SHP77 treated with DMSO at 0.1 percent for 48 hours (cell line): Measurements from ENCODE around the gene EHBP1L1.

Experiments
- DNase-seq: peaks from one replicate; lab custom pipeline; 2025; lab: John Stamatoyannopoulos, UW

The EHBP1L1 gene

DNA sequence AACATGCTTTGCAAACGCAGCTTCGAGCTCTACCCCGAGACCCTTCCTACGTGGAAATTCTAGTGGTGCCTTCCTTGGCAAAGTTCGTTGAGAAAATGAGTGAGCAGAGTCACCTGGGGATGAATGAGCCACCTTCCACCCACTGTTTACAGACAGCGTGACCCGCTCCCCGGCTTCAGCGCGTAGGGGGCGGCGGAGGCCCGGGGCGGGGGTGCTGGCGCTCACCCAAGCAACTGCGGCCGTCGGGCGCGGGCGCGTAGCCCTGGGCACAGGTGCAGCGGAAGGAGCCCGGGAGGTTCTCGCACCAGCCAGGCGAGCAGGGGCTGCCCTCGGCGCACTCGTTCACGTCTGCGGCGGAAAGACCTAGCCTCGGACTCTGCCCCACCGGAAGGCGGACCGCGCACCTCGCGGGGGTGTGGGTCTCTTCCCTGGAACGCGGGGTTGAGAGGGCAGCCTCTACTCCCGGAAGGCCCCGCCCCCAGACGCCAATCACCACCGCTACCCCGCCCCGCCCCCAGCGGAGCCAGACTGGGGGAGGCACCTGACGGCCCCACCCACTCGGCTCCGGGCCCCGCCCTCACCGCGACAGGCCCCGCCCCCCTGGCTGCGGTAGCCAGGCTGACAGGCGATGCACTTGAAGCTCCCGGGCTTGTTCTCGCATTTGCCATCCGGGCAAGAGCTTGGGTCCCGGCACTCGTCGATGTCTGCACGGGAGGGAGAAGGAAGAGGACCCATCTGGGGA, 29.5 kb upstream of the EHBP1L1 start:
- DNase-seq = peak; percentile 53

GRCh38 chr11:65547446-65548125, 28.3 kb upstream of the EHBP1L1 start:
- DNase-seq = no peak

- no peak for DNase-seq
Observed at GRCh38 chr11:65548395-65548794, 27.5 kb upstream of the EHBP1L1 start.

DNA sequence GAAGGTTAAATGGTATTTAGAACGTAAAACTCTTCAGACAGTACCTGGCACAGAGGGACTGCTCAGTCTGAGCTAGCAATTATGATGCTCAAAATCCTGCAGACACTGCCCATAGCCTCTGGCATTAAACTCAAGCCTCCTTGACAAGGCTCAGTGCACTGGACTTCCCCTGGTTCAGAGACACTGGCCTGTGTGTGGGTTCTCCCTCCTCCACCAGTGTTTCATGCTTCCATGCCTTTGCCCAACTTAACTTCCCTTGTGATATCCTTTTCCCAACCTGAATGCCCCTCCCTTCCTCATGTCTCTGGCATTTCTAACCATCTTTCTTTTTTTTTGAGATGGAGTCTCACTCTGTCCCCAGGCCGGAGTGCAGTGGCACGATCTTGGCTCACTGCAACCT, 26.8 kb upstream of the EHBP1L1 start:
- no peak for DNase-seq

GRCh38 chr11:65551572-65552387, 24.1 kb upstream of the EHBP1L1 start:
- DNase-seq = peak; percentile 42

DNA sequence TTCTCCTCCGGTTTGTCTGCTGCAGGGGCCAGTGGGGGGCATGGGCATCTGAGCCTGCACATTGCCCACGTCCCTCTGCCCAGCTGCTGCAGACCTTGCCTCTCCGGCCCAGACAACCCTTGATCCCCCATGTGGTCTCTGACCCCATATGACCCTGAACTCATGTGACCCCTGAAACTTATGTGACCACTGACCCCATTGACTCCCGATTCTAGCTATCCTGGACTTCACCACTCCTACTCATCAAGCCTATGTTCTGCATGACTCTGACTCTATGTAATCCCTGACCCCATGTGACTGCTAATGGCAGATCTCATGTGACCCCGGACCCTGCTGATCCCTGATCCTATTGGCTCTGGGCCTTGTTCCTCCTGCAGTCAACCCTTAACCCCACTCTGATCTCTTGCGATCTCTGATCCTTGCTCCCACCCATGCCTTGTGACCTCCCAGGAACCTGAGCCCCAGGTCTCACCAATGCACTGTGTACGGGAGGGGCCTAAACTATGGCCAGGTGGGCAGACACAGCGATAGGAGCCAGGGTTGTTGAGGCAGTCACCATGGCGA, 23.4 kb upstream of the EHBP1L1 start:
- DNase-seq = no peak

- DNase-seq = peak; percentile 66
Observed at GRCh38 chr11:65553301-65554001, 22.4 kb upstream of the EHBP1L1 start.

- no peak for DNase-seq
Observed at GRCh38 chr11:65554057-65554818, 21.6 kb upstream of the EHBP1L1 start.

GRCh38 chr11:65554842-65555430, 20.9 kb upstream of the EHBP1L1 start:
- DNase-seq = no peak

GRCh38 chr11:65555693-65556231, 20.1 kb upstream of the EHBP1L1 start:
- no peak for DNase-seq

DNA sequence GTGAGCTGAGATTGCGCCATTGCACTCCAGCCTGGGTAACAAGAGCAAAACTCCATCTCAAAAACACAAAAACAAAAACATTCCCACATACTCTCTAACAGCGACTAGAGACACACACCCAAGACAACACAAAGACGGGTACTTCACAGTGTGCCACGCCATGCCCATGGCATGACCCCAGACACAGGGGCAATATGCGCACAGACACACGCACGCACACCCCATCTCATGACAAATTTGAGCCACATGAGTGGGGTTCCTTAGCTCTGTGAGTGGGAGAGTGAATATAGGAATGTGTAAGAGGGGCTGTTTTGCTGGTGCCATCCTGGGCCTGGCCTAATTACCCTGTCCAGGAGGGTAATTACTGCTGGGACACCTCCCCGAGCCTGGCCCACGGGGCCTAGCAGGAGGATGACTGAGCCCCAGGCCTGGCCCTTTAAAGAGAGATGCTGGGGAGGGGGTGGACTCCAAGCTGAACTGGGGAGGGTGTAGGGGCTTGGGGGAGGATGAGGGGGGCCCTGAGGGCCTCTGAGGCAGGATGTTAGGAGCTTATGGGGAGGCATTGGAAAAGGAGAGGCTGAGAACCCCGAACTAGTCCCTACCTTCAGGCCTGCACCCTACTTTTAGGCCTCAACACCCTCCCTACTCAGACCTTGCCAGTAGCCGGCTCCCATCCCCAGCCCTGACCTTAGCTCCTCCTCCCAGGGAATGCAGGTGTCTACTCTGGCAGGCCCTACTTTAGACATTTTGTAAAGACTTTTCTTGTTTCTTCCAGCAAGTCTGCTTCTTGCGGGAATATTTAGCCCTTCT, 19.2 kb upstream of the EHBP1L1 start:
- DNase-seq = no peak

DNA sequence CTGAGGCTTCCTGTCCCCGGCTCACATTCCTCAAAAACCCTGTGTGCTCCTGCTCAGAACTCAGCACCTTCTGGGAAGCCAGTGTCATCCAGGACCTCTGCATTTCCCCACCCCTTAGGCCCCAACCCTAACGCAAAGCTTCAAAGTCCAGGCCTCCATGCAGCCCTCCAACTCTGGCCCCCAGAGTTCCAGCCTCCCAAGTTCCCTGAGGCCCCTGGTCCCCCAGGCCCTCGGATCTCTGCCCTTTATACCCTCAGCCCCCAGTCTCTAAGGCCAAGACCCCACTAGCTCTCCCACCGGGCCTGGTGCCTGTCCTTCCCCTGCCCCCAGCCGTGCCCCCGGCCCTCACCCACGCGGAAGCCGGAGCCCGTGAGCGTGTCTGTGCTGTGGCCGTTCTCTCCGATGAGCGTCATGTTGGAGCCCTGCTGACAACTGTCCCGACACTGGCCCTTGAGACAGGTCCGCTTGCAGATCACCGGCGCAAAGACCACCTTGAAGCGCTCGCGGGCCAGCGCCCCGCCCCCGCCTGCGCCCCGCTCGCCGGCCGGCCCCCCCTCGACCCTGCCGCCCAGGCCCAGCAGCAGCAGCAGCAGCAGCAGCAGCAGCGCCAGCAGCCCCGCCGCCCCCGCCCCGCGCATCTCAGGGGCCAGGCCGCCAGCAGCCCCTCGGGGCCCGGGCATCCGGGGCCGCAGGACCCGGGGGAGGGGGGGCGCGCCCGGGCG, 18.4 kb upstream of the EHBP1L1 start:
- no peak for DNase-seq

GRCh38 chr11:65558002-65558929, 17.6 kb upstream of the EHBP1L1 start, which contains the start of gene LTBP3:
TSS of gene LTBP3 (minus strand) at chr11:65558359. CDS start at chr11:65557959, 400 bp downstream.
- DNase-seq = no peak

- no peak for DNase-seq
Observed at GRCh38 chr11:65558930-65559509, 16.8 kb upstream of the EHBP1L1 start.

- no peak for DNase-seq
Observed at GRCh38 chr11:65559535-65559934, 16.3 kb upstream of the EHBP1L1 start.

DNA sequence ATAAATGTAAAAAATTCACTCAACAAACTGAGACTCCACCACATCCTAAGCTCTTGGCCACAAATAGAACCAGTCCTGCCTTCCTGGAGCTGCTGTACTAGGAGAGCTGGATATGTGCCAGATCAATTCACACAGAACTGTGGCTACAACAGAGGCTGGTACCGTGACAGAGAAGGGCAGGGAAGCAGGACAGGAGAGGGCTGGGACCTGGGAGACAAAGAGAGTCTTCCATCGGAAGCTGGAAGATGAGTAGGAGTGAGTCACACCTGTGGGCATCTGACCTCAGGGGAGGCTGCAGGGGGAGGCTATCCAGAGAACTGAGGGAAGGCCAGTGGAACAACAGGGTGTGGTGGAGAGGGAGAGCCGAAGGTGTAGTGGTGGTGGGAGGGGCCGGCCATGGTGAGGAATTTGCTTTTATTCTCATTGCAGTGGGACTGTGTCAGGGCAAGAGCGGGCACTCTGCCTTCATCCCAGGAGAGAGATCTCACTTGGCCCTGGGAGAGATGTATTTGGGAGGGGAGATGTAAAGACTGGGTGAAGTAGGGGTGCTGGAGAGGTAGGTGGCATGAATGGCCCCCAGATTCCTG, 15.8 kb upstream of the EHBP1L1 start:
- peak; percentile 45 for DNase-seq
